H1 (cell line): Measurements from ENCODE around the gene PIGBOS1. TPM values are rescaled to one million over a fixed set of nuclear protein-coding genes. Genes with fewer than 3 reads are reported as not detected.

Experiments used
- CTCF ChIA-PET: fragments of 300-600 bp; sonication (Branson Sonifier 250); formaldehyde crosslinking; loops from one replicate; lab custom pipeline; 2021; ENCODE audit not compliant: partially characterized antibody; lab: Charles Lee
- POLR2A ChIA-PET: fragments of 300-600 bp; sonication (Branson Sonifier 250); formaldehyde crosslinking; loops from one replicate; lab custom pipeline; 2021; ENCODE audit warnings: inconsistent platforms; ENCODE audit not compliant: partially characterized antibody; lab: Charles Lee
- DNase-seq, 2 experiments: peaks; one replicate each; pipeline versions ENCODE4 v3.0.0 to v3.0.0-alpha.2; 2010 to 2022; ENCODE audit warnings: low spot score in 2 of 2, low read depth in 1 of 2, mixed read lengths in 1 of 2
- FAIRE-seq: peaks from 2 replicates; lab custom pipeline; 2011; peaks lifted over from hg19 to GRCh38; lab: Jason Lieb, UNC
- H2AFZ ChIP-seq: 2 replicates; pipeline ENCODE4 v1.8.1; 2012; ENCODE audit warnings: low read length, inconsistent platforms
- H2AK5ac ChIP-seq: 2 replicates; pipeline ENCODE4 v1.6.1; 2013; ENCODE audit warnings: low read depth, low read length
- H2BK120ac ChIP-seq: replicated peaks from 2 replicates; pipeline ENCODE3; 2013; ENCODE audit warnings: low read depth, low read length, inconsistent platforms
- H2BK12ac ChIP-seq: 2 replicates; pipeline ENCODE4 v1.6.1; 2013; ENCODE audit warnings: low read depth, low read length
- H2BK15ac ChIP-seq: 2 replicates; pipeline ENCODE4 v1.6.1; 2013; ENCODE audit warnings: low read length
- H2BK20ac ChIP-seq: 2 replicates; pipeline ENCODE4 v1.6.1; 2013; ENCODE audit warnings: low read length
- H2BK5ac ChIP-seq: 2 replicates; pipeline ENCODE4 v1.6.1; 2013; ENCODE audit warnings: low read depth, low read length
- H3K14ac ChIP-seq: 2 replicates; pipeline ENCODE4 v1.6.1; 2013; ENCODE audit warnings: inconsistent platforms; ENCODE audit not compliant: insufficient read length
- H3K18ac ChIP-seq: 2 replicates; pipeline ENCODE4 v1.6.1; 2013; ENCODE audit warnings: low read length; ENCODE audit errors: extremely low read depth
- H3K23ac ChIP-seq: 2 replicates; pipeline ENCODE4 v1.6.1; 2013; ENCODE audit warnings: inconsistent platforms; ENCODE audit not compliant: insufficient read length
- H3K23me2 ChIP-seq: 2 replicates; pipeline ENCODE4 v1.6.1; 2013; ENCODE audit warnings: low read depth, low read length
- H3K27ac ChIP-seq: 2 replicates; pipeline ENCODE4 v1.6.1; 2011; ENCODE audit warnings: low read depth, low read length, inconsistent platforms
- H3K27me3 ChIP-seq, 4 experiments: replicated peaks in 1 of 4; 1 replicate in 1 of 4; 2 replicates in 3 of 4; pipeline versions ENCODE4 v1.6.1 to v1.8.1; 2011 to 2013; ENCODE audit warnings: low read length in 3 of 4, mild to moderate bottlenecking in 3 of 4, inconsistent platforms in 2 of 4, mixed read lengths in 2 of 4, moderate library complexity in 1 of 4; ENCODE audit not compliant: control insufficient read depth in 3 of 4, insufficient read depth in 3 of 4; ENCODE audit errors: extremely low read depth in 1 of 4
- H3K36me3 ChIP-seq, 4 experiments: 2 replicates each; pipeline versions ENCODE4 v1.6.1 to v1.8.1; 2011 to 2013; ENCODE audit warnings: mild to moderate bottlenecking in 4 of 4, low read length in 3 of 4, moderate library complexity in 2 of 4, control low read depth in 1 of 4, inconsistent platforms in 1 of 4; ENCODE audit not compliant: insufficient read depth in 4 of 4, control insufficient read depth in 2 of 4
- H3K4ac ChIP-seq: replicated peaks from 2 replicates; pipeline ENCODE3; 2013; ENCODE audit warnings: low read length, low read depth, mixed read lengths, inconsistent platforms; ENCODE audit not compliant: insufficient read length
- H3K4me1 ChIP-seq, 4 experiments: replicated peaks in 1 of 4; 1 replicate in 1 of 4; 2 replicates in 3 of 4; pipeline versions ENCODE4 v1.6.1 to v1.8.1; 2011 to 2013; ENCODE audit warnings: low read length in 3 of 4, inconsistent platforms in 2 of 4, mixed read lengths in 1 of 4; ENCODE audit not compliant: insufficient read depth in 4 of 4, control insufficient read depth in 3 of 4
- H3K4me2 ChIP-seq, 2 experiments: 2 replicates each; pipeline versions ENCODE4 v1.6.1 to v1.8.1; 2011 to 2013; ENCODE audit warnings: low read depth in 2 of 2, low read length in 2 of 2, control low read depth in 1 of 2, inconsistent platforms in 1 of 2, mild to moderate bottlenecking in 1 of 2; ENCODE audit not compliant: insufficient read depth in 1 of 2
- H3K4me3 ChIP-seq, 4 experiments: fragments of 200-600, 300-600 bp in 1 of 4; sonication (generic), shearing (Covaris generic), sonication (Bioruptor Twin) in 1 of 4; 2 replicates each; pipeline versions ENCODE4 v1.5.1 to v1.8.1; 2011 to 2016; ENCODE audit warnings: low read length in 4 of 4, low read depth in 3 of 4, control low read depth in 2 of 4, inconsistent platforms in 2 of 4, mild to moderate bottlenecking in 2 of 4, mixed read lengths in 1 of 4, moderate library complexity in 1 of 4; ENCODE audit not compliant: insufficient read depth in 2 of 4; ENCODE audit errors: extremely low read depth in 1 of 4
- H3K56ac ChIP-seq: replicated peaks from 2 replicates; pipeline ENCODE3; 2013; ENCODE audit warnings: low read depth, mild to moderate bottlenecking, mixed read lengths, low read length, inconsistent platforms; ENCODE audit not compliant: insufficient read length
- H3K79me1 ChIP-seq: 2 replicates; pipeline ENCODE4 v1.6.1; 2013; ENCODE audit warnings: low read depth, low read length, control low read depth
- H3K79me2 ChIP-seq, 2 experiments: 2 replicates each; pipeline versions ENCODE4 v1.6.1 to v1.8.1; 2012 to 2013; ENCODE audit warnings: low read length in 2 of 2, mild to moderate bottlenecking in 2 of 2, inconsistent platforms in 1 of 2; ENCODE audit not compliant: insufficient read depth in 2 of 2, control insufficient read depth in 1 of 2
- H3K9ac ChIP-seq, 4 experiments: replicated peaks in 1 of 4; 1 replicate in 1 of 4; 2 replicates in 3 of 4; pipeline versions ENCODE4 v1.6.1 to v1.8.1; 2011 to 2013; ENCODE audit warnings: low read depth in 3 of 4, low read length in 3 of 4, control low read depth in 2 of 4, mild to moderate bottlenecking in 2 of 4, moderate library complexity in 2 of 4, inconsistent platforms in 1 of 4; ENCODE audit errors: extremely low read depth in 1 of 4
- H3K9me3 ChIP-seq, 2 experiments: 2 replicates each; pipeline versions ENCODE4 v1.6.1 to v1.8.1; 2012 to 2013; ENCODE audit warnings: mild to moderate bottlenecking in 2 of 2, moderate library complexity in 2 of 2, control low read depth in 1 of 2, inconsistent platforms in 1 of 2, low read depth in 1 of 2, low read length in 1 of 2, mixed read lengths in 1 of 2; ENCODE audit not compliant: insufficient read depth in 2 of 2
- H4K20me1 ChIP-seq, 2 experiments: replicated peaks in 1 of 2; 2 replicates each; pipeline versions ENCODE3 to v1.8.1; 2011 to 2013; ENCODE audit warnings: inconsistent platforms in 2 of 2, low read length in 2 of 2, mild to moderate bottlenecking in 1 of 2; ENCODE audit not compliant: insufficient read depth in 2 of 2, control insufficient read depth in 1 of 2
- H4K5ac ChIP-seq: 2 replicates; pipeline ENCODE4 v1.6.1; 2013; ENCODE audit warnings: low read length, low read depth, mixed read lengths, inconsistent platforms; ENCODE audit not compliant: insufficient read length
- H4K8ac ChIP-seq: 2 replicates; pipeline ENCODE4 v1.8.0; 2013; ENCODE audit warnings: mild to moderate bottlenecking, moderate library complexity, low read length, inconsistent platforms; ENCODE audit not compliant: insufficient read depth; ENCODE audit errors: extremely low read depth
- H4K91ac ChIP-seq: replicated peaks from 2 replicates; pipeline ENCODE3; 2013; ENCODE audit warnings: low read length, mixed read lengths, inconsistent platforms; ENCODE audit not compliant: insufficient read length
- CREB1 ChIP-seq: IDR thresholded peaks from 2 replicates; pipeline ENCODE4 v1.6.1; 2012; ENCODE audit warnings: inconsistent platforms
- NANOG ChIP-seq: IDR thresholded peaks from 2 replicates; pipeline ENCODE4 v1.6.1; 2011; ENCODE audit warnings: low read length, low read depth, mild to moderate bottlenecking, inconsistent platforms; ENCODE audit not compliant: insufficient read depth, poor library complexity, severe bottlenecking
- TCF12 ChIP-seq: IDR thresholded peaks from 2 replicates; pipeline ENCODE4 v1.6.1; 2011; ENCODE audit warnings: low read depth, mild to moderate bottlenecking, low read length
- WGBS, 2 experiments: shearing (Covaris generic) in 1 of 2; methylation state at CpG; one replicate each; pipeline versions ENCODE4 v1.1.6 to v1.1.7; 2013 to 2015; ENCODE audit warnings: low lambda C conversion rate in 2 of 2, mixed read lengths in 2 of 2, inconsistent platforms in 1 of 2, low coverage in 1 of 2, missing lambda C conversion rate in 1 of 2; ENCODE audit not compliant: insufficient replicate concordance in 2 of 2, insufficient coverage in 1 of 2, insufficient read length in 1 of 2; ENCODE audit errors: extremely low coverage in 1 of 2, missing lambda C conversion rate in 1 of 2; 5-methylcytosine and 5-hydroxymethylcytosine counted together
- polyA plus RNA-seq, 7 experiments: library from polyadenylated mRNA; depleted of rRNA in 3 of 7; stranded (reverse) in 5 of 7; unstranded in 2 of 7; fragments of >200 nt in 5 of 7; fragments of 200-250 nt in 2 of 7; gene quantifications; 1 replicate in 5 of 7; 2 replicates in 1 of 7; 4 replicates in 1 of 7; pipeline versions ENCODE4 v1.2.1 to v1.2.3, GENCODE V29; 2011 to 2013; ENCODE audit warnings: missing spikeins in 2 of 7, mixed read lengths in 2 of 7
- total RNA-seq: library from RNA; stranded (reverse); fragmentation: NEBNext Ultra II Directional; extraction: Animal tissue kit (Norgen Biotek cat#: 25700); gene quantifications from 2 replicates; pipeline ENCODE4 v1.2.1, GENCODE V29; 2021

Gene PIGBOS1
- total and polyA plus RNA-seq, 2 of the 8 experiments (the other 6 are each of a cell fraction or from before 2014, with no cell fraction given): 7.8 to 16.7 TPM

DNA sequence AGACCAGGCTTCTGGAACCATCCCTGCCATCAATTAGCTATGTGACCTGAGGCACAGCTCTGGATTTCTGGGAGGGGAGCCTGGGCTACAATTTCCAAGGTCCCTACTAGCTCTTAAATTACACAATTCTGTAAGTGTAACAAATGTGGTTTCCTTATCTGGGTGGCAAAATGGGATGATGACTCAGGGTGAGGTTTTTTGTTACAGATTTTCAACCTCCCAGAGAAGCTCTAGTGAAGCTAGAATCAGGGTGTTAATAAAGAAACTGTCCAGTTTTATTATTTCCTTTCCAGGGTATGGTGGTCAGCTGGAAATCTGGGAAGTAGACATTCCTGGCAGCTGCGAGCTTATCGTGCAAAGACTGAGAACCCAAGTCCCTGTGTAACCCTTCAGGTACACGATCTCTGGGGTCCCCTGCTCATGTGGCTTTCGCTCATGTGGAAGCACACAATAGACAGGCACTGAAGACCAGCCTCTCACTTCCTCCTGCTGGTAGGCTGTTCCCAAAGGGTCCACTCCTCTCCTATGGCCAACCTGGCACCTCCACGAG, 36.6 kb downstream of the PIGBOS1 start:
- 89% methylated on average over 5 of the region's 5 CpGs; no CpG with 5 or more reads in 1 of the 2 experiments for WGBS, 2 experiments
- no peak overlapping the region for H3K4me3 ChIP-seq
- no peaks in the 10 kb centered on the region for H3K79me1 ChIP-seq
- no peaks in the 10 kb centered on the region for H3K36me3 ChIP-seq
- H4K20me1 ChIP-seq: no peaks in the 10 kb centered on the region
- ChIA-PET POLR2A (no interaction called here), CTCF (no interaction called here)
- H3K18ac ChIP-seq: no peak overlapping the region
- no peak for TF ChIP-seq CREB1
- no peak for TF ChIP-seq TCF12
- TF ChIP-seq NANOG: no peak
- no peaks in the 10 kb centered on the region for H3K4me1 ChIP-seq
- no peak overlapping the region for H3K27ac ChIP-seq
- H3K14ac ChIP-seq: no peak overlapping the region
- no peak overlapping the region for H4K5ac ChIP-seq
- H2AFZ ChIP-seq: no peak overlapping the region
- H4K8ac ChIP-seq: no peak overlapping the region
- H2BK20ac ChIP-seq: no peak overlapping the region
- H4K91ac ChIP-seq: no peak overlapping the region
- H2BK15ac ChIP-seq: no peak overlapping the region
- no peak overlapping the region for H2AK5ac ChIP-seq
- FAIRE-seq (no peak), DNase-seq (no peak)
- H3K23me2 ChIP-seq: no peaks in the 10 kb centered on the region
- H2BK120ac ChIP-seq: no peak overlapping the region
- no peak overlapping the region for H3K4me2 ChIP-seq
- H3K9me3 ChIP-seq: no peaks in the 10 kb centered on the region
- no peak overlapping the region for H3K23ac ChIP-seq
- no peaks in the 10 kb centered on the region for H3K27me3 ChIP-seq
- H3K4ac ChIP-seq: no peak overlapping the region
- H3K56ac ChIP-seq: no peak overlapping the region
- H3K9ac ChIP-seq: no peak overlapping the region
- H2BK12ac ChIP-seq: no peak overlapping the region
- no peaks in the 10 kb centered on the region for H3K79me2 ChIP-seq
- no peak overlapping the region for H2BK5ac ChIP-seq
